Stimulated activated effector memory CD8-positive, alpha-beta T cell treated with anti-CD3 and anti-CD28 coated beads, Interleukin-12 subunit alpha, Interleukin-12 subunit beta, amount 100 ng/mL, for 72 hours (primary cell): ENCODE results near the gene TMEM191B.
"Not testable (repeated sequence)": the region's sequence is repeated elsewhere in the genome, so short reads cannot be mapped to it uniquely, and the experiment has no call there.

Experiments used
- ATAC-seq: fragments of 150-1000 bp; cut with Tn5 transposase; 2 replicates; pipeline ENCODE4 v1.10.0; 2021
- DNase-seq, 2 donors: peaks; one replicate each; pipeline ENCODE4 v3.0.0; 2021 to 2022; ENCODE audit warnings: low spot score in 2 of 2
- H3K27ac Mint-ChIP-seq: one replicate; pipeline ENCODE4 v1.8.0; 2022; ENCODE audit warnings: mild to moderate bottlenecking, mixed read lengths
- H3K36me3 Mint-ChIP-seq: one replicate; pipeline ENCODE4 v1.8.0; 2022; ENCODE audit warnings: mild to moderate bottlenecking, mixed read lengths
- H3K4me1 Mint-ChIP-seq: one replicate; pipeline ENCODE4 v1.8.0; 2022; ENCODE audit warnings: mixed read lengths
- H3K4me3 Mint-ChIP-seq: one replicate; pipeline ENCODE4 v1.8.0; 2022; ENCODE audit warnings: mild to moderate bottlenecking, mixed read lengths
- H3K9me3 Mint-ChIP-seq: one replicate; pipeline ENCODE4 v1.8.0; 2022; ENCODE audit warnings: mixed read lengths

TMEM191B gene

DNA sequence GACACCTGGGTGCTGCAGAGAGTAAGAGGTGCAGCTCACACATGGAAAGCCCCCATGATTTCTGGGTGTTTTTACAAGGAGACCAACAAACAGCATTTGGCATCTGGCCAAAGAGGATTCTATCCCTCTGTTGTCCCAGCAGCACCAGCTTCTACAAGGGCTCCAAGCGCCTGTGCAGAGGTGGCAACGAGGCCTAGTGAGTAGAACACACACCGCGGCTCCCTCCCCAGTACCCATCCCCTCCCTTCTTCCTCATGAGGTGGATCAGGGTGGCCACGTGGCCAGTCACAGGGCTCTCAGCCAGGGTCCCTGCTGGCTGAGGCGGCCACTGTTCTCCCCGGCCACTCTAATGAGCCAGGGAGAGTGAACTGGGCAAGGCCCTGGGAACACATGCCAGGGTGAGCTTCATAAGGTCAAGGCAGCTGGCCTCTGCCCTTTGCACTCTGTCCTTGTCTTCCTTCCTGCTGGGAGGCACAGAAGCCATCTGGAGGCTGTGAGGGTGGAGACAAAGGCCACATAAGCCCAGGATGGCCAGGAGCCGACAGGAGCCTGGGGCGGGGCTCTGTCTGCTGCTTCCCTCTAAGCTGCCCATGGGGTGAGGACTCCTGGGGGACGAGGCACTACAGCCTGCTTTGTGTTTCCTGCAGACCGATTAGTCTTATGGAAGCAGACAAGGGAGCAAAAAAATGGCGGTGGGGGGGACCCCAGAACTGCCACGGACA, 22.0 kb downstream of the TMEM191B start:
- not testable (repeated sequence) for H3K27ac Mint-ChIP-seq, H3K9me3 Mint-ChIP-seq

DNA sequence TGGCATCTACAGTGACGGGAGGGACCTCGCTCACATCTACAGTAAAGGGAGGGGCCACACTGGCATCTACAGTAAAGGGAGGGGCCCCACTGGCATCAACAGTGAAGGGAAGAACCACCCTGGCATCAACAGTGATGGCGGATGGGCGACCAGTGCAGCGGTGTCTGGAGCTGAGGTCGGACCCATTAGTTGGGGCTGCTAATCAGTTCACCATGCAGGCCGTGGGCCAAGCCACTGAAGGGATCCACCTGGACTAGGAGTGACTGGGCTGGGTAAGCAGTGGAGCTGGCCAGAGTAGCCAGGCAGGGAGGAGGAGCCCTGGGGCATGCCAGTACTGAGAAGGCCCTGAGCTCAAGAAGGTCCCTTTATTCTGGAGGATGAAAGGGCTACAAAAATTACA, 23.4 kb downstream of the TMEM191B start:
- not testable (repeated sequence) for DNase-seq, H3K36me3 Mint-ChIP-seq, H3K4me1 Mint-ChIP-seq, H3K4me3 Mint-ChIP-seq, H3K9me3 Mint-ChIP-seq, ATAC-seq, H3K27ac Mint-ChIP-seq

More for the DNA sequence above, 22.0 kb downstream of the TMEM191B start:
- not testable (repeated sequence) for H3K4me3 Mint-ChIP-seq, H3K36me3 Mint-ChIP-seq, DNase-seq, H3K4me1 Mint-ChIP-seq, ATAC-seq

DNA sequence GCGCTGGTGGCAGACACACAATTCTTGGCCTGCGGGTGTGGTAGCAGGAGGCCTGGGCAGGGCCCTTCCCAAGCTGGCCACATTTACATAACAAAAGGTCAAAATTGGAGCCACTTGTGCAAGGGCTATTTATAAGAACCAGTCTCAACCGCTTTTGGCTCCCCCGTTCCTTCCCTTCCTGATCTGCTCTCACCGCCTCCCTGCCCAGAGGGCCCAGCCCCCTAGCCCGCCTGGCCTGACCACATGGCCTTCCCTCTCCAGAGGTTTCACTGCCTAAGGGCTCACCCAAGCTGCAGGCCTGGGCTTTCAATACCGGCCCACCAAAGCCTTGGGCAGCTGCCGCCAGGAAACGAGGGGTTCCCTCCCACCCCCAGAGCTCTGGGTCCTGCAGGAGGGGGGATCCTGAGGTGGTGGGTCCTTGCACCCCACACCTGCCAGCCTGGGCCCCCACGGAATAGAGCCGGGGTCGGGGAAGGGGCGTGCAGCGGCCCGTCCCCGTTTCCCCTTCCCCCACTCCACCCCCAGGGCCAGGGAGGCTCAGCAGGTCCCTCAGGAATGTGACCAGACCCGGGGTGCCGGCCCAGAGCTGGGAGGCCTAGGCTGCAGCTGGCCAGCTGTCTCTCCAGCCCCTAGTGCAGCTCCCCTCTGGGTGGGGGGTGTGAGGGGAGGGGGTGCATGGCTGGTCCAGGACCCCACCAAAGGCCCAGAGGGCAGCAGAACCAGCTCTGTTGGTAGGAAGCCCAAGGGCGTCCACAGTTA, 25.4 kb downstream of the TMEM191B start:
- DNase-seq, H3K36me3 Mint-ChIP-seq, ATAC-seq, H3K9me3 Mint-ChIP-seq, H3K4me3 Mint-ChIP-seq, H3K27ac Mint-ChIP-seq, H3K4me1 Mint-ChIP-seq: not testable (repeated sequence)

DNA sequence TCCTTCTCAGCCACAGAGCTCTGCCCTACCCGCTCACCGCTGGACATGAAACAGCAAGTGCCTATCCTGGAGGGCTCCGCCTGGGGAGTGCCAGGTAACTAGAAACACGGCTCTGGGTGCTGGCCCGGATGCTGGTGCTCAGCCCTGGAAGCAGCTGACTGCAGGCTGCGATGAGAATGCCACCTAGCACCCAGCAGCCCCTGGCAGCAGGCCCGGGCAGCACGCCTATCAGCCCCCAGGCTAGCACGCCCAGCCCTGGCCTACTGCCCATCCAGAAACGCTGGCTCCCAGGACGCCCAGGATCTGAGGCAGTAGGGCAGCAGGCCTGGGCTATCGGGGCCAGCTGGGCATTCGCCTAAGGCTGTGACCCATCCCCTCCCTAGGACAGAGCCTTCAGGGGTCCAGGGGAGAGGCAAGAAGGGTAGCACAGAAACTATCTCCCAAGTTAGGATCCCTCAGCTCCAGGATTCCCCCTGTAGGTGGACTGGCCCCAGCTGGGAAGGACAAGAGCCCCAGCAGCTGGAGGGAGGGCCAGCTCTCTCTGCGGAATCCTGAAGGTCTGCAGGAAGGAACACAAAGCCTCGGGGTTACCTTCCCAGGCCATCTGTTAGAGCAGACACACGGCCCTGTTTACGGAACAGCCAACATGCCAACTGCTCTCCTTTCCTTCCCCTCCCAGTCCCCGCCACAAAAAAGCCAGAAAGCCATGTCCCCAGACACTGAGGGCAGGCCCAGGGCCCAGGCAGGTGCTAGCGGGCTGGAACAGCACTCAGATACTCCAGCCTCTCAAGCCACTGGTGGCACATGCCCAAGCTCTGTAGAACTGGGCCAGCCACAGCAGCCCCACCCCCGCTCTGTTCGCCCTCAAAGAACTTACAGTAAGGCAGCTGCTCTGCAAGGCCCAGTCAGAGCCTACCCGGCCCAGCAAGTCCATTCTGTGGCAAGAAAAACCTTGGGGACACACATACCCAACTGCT, 27.0 kb downstream of the TMEM191B start:
- not testable (repeated sequence) for H3K4me1 Mint-ChIP-seq, H3K4me3 Mint-ChIP-seq, H3K36me3 Mint-ChIP-seq, H3K9me3 Mint-ChIP-seq, ATAC-seq, DNase-seq, H3K27ac Mint-ChIP-seq

DNA sequence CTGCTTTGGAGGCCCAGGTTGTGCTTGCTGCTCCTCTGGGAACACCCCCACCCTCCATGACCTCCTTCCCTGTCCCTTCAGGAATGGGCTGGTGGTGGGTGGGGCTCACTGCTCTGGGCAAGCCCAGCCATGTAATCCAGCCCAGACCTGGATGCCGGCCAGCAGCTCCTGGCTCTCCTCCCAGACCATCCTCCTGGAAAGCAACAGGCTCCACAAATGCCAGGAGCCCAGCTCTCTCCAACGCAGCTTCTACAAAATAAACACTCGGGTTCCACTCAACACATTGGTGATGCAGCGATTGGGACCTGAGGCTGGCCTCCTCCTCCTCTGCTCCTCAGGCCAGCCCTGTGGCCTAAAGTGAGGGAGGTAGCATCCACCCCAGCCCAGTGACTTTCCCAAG, 30.9 kb downstream of the TMEM191B start:
- not testable (repeated sequence) for H3K36me3 Mint-ChIP-seq, H3K4me1 Mint-ChIP-seq, ATAC-seq, H3K9me3 Mint-ChIP-seq, H3K4me3 Mint-ChIP-seq, DNase-seq, H3K27ac Mint-ChIP-seq

DNA sequence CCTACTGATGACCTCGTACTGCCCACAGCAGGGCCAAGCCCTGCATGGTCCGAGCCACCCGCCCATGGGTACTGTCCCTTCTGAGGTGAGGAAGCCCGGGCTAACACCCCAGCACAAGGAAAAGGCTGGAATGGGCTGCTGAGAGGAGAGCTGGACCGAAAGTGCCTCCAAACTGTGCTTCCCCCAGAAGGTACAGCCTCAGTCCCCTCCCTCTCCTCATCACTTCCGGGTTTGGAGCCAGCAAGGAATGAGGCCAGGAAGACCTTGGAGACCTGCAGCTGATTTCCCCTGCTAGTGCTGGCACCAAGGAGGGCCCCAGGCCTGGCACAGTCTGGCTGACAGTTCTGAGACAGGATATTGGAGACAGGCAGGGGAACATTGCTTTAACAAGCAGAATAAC, 31.3 kb downstream of the TMEM191B start:
- not testable (repeated sequence) for H3K9me3 Mint-ChIP-seq, ATAC-seq, H3K4me3 Mint-ChIP-seq, H3K36me3 Mint-ChIP-seq, DNase-seq, H3K4me1 Mint-ChIP-seq, H3K27ac Mint-ChIP-seq

DNA sequence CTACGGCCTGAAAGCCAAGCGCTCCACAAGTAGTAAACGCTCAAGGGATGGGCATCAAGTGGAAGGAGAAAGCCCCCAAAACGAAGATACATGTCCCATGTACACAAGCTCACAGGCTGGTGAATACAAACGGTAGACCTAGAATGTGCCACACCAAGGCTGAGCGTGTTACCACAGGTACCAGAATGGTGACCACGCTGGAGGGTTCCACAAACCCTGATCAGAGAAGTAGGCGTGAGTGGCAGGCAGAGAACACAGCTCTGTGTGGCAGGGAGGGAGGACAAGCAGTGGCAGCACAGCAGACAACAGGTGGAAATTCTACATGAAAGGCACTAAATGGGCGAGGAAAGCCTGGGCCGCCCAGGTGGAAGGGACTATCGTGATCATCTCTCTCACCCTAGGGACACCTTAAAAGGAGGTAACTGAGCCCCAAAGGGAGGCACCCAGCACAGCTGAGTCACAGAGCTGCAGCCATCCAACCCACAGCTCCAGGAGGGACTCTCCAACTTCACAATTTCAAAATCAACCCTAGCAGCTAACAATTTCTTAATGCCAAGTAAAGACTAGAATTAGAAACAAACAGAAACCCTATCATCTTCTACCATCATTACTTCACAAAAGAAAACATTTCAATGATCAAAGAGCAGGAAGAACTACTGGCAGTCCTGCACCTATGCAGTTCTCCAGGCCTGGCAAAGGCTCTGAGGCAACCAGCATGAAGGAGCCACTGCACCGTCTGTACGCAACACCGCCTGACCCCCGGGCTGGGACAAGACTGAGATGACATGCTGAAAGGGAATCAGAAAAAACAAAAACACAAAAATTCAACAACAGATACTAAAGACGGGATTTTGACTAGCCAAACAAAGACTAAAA, 32.7 kb downstream of the TMEM191B start:
- peak; percentile 70 for ATAC-seq
- H3K27ac Mint-ChIP-seq, H3K4me3 Mint-ChIP-seq, H3K9me3 Mint-ChIP-seq, H3K36me3 Mint-ChIP-seq, DNase-seq, H3K4me1 Mint-ChIP-seq: not testable (repeated sequence)

DNA sequence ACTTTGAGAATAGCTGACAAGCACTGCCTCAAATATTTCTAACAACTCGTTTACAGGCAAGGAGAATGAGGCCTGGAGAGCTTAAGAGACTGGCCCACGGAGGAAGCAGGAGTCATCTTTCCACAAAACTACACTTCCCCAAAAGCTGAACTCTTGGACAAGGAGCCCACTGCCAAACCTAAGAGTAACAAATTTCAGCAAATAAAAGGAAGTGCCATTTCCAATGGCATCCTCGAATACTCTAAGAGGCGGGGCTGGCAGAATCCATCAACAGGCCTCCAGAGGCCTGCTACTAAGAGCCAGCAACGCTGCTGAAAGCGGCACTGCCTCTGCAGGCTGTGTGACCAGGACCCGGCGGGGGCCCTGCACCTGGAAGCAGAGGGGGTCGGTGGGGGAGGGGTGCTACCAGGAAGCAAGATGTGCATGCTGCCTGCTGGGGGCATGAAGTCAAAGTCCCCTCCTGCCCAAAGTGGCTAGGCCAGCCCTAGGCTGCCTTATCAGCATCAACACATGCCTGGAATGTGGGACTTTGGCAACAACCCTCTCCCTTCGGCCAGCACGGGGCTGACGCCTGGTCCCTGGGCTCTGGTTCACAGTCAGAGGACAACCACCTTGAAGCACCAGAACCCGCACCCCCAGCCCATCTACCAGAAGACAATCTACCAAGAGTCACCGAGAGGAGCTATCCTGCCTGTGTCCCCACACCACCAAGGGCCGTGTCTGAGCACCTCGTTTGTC, 43.1 kb downstream of the TMEM191B start:
- not testable (repeated sequence) for H3K4me1 Mint-ChIP-seq, ATAC-seq, H3K9me3 Mint-ChIP-seq, H3K27ac Mint-ChIP-seq, DNase-seq, H3K36me3 Mint-ChIP-seq, H3K4me3 Mint-ChIP-seq

DNA sequence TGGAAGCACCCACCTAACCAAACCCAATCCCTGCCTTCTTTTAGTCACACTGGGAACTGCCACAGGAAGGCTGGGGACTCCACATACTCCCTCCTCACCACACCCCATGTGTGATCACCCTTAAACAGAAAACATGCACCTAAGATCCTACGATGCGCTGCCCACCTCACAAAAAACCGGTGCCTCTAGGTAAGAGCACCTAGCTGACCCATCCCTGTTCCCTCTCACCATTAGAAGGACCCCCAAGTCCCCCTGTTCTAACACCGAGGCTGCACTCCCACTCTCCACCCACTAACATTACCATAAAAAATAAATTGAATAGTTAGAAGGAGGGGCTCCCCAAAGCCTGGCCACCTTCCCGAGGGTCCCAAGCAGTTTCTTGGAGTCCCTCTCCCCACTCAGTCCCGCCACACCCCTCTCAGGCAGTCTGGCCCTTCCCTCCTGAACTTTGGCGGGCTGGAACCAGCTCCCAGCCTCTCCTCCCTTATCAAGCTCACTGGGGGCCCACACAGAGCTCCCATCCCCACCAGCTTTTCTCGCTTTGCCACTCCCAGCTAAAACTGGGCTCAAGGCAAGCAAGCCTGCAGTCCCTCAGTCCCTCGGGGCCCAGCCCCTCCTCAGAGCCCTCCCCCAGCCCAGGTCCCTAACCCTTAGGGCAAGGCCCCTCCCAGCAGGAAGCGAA, 46.0 kb downstream of the TMEM191B start:
- H3K4me3 Mint-ChIP-seq, ATAC-seq, H3K36me3 Mint-ChIP-seq, H3K9me3 Mint-ChIP-seq, DNase-seq, H3K4me1 Mint-ChIP-seq, H3K27ac Mint-ChIP-seq: not testable (repeated sequence)

DNA sequence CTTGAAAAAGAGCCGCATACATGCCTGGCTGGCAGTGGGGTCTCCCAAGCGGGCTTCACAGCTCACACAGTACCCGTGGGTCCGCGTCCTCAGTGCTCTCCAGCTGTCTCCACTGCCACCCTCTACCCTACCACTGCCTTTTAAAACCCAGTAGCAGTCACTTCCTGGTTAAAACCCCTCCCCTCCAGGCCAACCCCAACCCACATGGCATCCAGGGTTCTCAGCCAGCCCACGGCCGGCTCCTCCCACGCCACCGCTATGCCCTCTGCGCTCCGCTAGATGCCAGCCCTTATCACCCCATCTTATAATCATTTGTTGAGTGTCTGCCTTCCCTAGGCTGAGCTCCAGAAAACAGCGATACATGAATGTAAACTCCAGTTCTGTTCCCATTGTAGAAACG, 47.0 kb downstream of the TMEM191B start:
- H3K27ac Mint-ChIP-seq, H3K4me3 Mint-ChIP-seq, DNase-seq, H3K9me3 Mint-ChIP-seq, H3K36me3 Mint-ChIP-seq, H3K4me1 Mint-ChIP-seq: not testable (repeated sequence)
- ATAC-seq = peak; percentile 81

DNA sequence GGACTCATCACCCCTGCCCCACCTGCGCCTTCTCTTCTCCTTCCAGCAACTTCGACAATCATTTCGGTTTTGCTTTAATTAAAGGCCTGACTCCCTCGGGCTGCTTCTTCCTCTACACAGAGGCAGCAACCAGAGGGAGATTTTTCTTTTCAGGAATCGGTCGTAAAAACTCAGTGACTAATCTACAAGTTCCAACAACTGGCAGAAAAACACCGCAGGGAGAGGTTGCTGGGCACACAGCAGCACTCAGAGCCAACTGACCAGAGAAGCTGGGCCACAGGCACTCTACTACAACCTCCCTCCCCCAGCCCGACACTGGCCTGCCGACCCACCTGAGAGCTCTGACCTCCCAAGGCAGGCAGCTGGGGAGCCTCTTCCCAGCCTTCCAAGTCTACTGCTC, 48.1 kb downstream of the TMEM191B start:
- ATAC-seq, H3K9me3 Mint-ChIP-seq, H3K27ac Mint-ChIP-seq, DNase-seq, H3K36me3 Mint-ChIP-seq, H3K4me3 Mint-ChIP-seq, H3K4me1 Mint-ChIP-seq: not testable (repeated sequence)

DNA sequence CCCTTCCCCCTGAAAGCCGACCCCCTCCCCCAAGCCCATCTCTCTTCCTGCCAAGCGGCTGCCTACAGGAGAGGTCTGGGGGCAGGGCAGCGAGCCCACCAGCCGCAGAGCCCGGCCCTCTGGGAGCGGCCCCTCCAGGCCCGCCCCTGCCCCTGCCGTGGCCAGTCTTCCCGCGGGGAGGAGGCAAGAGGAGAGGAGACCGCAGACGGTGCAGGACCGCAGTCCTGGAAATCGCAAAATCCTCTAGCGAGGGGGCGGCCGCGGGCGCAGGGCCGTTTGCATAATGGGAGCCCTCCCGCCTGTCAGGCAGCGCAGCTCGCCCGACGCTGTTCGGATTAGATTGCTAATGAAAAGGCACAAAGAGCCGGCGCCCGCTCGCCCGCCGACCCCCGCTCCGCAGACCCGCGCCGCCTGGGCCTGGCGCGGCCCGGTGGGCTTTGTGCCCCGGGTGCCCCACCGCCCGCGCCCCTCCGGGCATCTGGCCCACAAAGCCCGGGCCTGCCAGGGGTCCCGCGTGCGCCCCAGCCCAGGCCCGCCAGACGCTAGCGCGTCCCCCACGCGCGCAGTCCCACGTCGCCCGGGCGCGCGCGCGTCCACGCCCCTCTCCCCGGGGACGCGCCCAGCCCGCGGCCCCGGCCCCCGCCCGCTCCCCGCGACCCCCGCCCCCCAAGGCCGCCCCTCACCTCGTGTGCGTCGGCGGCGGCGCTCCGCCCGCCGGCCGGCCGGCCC, 49.7 kb downstream of the TMEM191B start:
- H3K36me3 Mint-ChIP-seq, DNase-seq, H3K27ac Mint-ChIP-seq, H3K9me3 Mint-ChIP-seq, H3K4me1 Mint-ChIP-seq, H3K4me3 Mint-ChIP-seq: not testable (repeated sequence)
- peak; percentile 56 for ATAC-seq

DNA sequence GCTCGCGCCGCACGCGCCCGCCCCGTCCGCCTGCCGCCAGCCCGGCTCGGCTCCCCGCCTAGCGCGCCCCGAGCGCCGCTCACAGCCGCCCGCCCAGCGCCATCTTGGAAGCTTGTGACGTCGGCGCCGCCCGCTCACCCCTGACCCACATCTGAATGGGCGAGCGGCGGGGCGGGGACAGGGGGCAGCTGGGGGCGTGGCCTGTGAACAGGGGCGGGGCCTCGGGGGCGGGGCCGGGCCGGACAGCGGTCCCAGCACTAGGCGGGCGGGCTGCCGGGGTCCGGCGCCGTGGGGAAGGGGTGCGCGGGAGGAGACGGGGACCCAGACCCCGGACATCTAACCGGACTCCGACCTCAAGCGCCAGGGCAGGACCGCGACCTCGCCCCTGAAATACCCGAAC, 50.2 kb downstream of the TMEM191B start:
- ATAC-seq = peak; percentile 93
- H3K4me3 Mint-ChIP-seq, H3K9me3 Mint-ChIP-seq, H3K4me1 Mint-ChIP-seq, H3K27ac Mint-ChIP-seq, H3K36me3 Mint-ChIP-seq: not testable (repeated sequence)
- peak in 1 of 2 donors; percentile 65 for DNase-seq
